22Rv1 (cell line): ENCODE results near the gene CMIP.

Source experiments
- H3K27ac ChIP-seq: fragments of 450-650 bp; 2 replicates; pipeline ENCODE4 v1.5.1; 2017
- CTCF ChIP-seq: fragments of 450-650 bp; IDR thresholded peaks from 2 replicates; pipeline ENCODE4 v1.5.1; 2017; ENCODE audit warnings: mild to moderate bottlenecking
- ZFX ChIP-seq: fragments of 450-650 bp; IDR thresholded peaks from 2 replicates; pipeline ENCODE4 v1.6.1; 2017; ENCODE audit warnings: antibody characterized with exemption, borderline replicate concordance

Gene CMIP

GRCh38 chr16:81703177-81704155 is 258.9 kb downstream of the CMIP start:
- no peak overlapping the region for H3K27ac ChIP-seq

DNA sequence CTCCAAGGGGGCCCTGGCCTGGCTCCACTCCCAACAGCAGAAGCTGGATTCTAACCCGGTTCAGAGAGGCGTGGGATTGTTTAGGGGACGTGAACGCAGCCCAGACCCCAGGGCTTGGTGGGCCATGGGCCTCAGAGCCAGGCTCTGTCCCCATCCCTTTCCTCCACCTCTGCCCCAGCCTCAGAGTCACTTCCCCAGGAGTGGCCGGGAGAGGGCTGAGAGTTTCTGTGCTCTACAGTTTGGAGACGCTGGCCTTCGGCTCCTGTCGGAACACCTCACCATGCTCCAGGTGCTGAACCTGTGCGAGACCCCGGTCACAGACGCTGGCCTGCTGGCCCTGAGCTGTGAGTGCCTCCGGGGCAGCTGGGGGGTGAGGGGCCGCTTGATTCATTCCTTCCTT is 260.7 kb downstream of the CMIP start:
- H3K27ac ChIP-seq, result no peak overlapping the region
- TF ChIP-seq CTCF (no peak), ZFX (no peak)

More at GRCh38 chr16:81703177-81704155, 258.9 kb downstream of the CMIP start:
- TF ChIP-seq CTCF, result no peak
- TF ChIP-seq ZFX, result no peak

DNA sequence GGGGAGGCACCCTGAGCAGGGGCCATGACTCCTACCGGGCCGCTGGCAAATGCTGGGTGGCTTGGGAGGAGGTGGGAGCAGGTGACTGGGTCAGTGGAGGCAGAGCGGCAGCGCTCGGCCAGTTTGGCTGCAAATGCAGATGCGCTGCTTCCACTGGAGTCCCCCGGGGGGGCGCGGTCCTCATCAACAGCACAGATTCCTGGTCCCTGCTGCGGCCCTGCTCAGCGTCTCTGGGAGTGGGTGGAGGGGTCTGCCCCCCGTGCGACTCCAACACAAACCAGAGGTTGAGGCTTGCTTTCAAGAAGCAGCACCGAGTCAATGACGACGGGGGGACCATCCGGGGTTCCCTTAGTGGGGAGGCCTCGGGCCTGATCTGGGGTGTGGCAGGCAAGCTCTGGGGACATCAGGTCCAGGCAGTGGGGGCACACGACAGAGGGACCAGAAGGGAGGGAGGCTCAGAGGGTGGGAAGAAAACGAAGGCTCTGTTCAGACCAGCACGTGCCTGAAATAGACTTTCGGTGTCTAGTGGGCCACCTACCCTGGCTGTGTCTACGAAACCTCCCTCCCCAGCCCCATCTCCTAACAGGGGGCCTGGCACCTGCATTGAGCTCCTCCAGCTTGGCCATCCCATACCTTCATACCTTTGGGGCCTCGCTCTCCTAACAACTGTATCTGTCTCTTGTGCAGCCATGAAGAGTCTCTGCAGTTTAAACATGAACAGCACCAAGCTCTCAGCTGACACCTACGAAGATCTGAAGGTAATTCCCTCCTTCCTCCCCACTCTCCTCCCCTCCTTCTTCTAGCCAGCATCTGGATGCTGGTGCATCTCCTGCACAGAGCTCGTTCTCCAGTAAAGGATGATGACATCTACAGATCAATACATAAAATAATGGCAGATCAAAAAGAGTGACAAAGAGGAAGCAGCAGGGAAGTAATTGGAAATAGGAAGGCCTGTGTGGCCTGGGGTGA is 262.0 kb downstream of the CMIP start:
- TF ChIP-seq CTCF, result no peak
- no peak for TF ChIP-seq ZFX
- H3K27ac ChIP-seq, result no peak overlapping the region

DNA sequence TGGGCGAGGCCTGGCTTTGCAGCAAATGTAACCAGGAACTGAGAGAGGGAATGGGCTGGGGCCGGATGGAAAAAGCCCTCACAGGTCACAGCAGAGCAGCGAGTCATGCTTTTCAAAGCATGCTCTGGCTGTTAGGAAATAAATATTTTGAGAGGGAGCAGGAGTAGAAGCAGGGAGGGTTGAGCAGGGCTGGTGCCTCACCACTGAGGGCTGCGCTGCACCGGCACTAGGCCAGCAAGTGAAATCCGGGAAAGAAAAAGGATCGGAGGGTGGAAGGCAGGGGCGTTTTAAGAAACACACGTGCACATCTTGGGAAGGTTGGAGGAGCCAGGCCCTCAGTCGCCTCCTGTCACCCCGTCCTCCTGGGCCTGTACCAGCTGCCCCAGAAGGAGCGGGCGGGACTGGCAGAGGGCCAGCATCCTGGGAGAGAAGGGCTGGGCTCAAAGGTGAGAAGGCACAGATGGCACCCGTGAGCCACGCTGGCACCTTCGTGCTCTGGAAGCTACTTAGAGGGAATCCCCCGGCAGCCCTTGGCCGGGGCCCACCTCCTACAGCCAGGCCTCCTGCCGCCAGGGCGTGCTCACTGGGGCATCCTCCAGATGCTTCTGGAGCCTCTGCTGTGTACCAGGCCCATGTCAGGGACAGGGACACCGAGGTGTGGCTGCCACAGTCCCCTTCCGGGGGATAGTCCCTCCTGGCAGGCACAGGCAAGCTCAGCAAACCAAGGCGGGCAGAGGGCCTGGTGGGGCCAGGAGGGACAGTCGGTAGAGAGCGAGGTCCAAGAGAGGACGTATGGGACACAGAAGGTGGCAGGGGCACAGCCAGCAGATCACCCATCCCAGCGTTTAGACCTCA is 263.0 kb downstream of the CMIP start:
- H3K27ac ChIP-seq, result no peak overlapping the region
- no peak for TF ChIP-seq CTCF
- TF ChIP-seq ZFX, result no peak

GRCh38 chr16:81708266-81709015 is 263.8 kb downstream of the CMIP start:
- TF ChIP-seq ZFX (no peak), CTCF (no peak)
- no peak overlapping the region for H3K27ac ChIP-seq
